SH-SY5Y (cell line): ENCODE measurements around the gene TLR10.

ENCODE experiments used
- GATA2 ChIP-seq: IDR thresholded peaks from 2 replicates; pipeline ENCODE4 v1.6.1; 2011; ENCODE audit warnings: mild to moderate bottlenecking, low read depth, low read length
- GATA3 ChIP-seq: IDR thresholded peaks from 2 replicates; pipeline ENCODE4 v1.6.1; 2011; ENCODE audit warnings: low read depth, mild to moderate bottlenecking, low read length, moderate library complexity

GRCh38 chr4:38779790-38780189 is 3.0 kb downstream of the TLR10 start:
- TF ChIP-seq GATA2 (no peak), GATA3 (no peak)
